SH-SY5Y (cell line): ENCODE measurements around the gene ELMOD2.

ENCODE experiments used
- GATA2 ChIP-seq: IDR thresholded peaks from 2 replicates; pipeline ENCODE4 v1.6.1; 2011; ENCODE audit warnings: mild to moderate bottlenecking, low read depth, low read length
- GATA3 ChIP-seq: IDR thresholded peaks from 2 replicates; pipeline ENCODE4 v1.6.1; 2011; ENCODE audit warnings: low read depth, mild to moderate bottlenecking, low read length, moderate library complexity

GRCh38 chr4:140523370-140523856 lies 555 bp upstream of the ELMOD2 start:
- TF ChIP-seq GATA3 (no peak), GATA2 (no peak)
